HT1080 (cell line): Measurements from ENCODE around the gene HERPUD2. TPM values are rescaled to one million over a fixed set of nuclear protein-coding genes. Genes with fewer than 3 reads are reported as not detected.
"Not testable (repeated sequence)": the region's sequence is repeated elsewhere in the genome, so short reads cannot be mapped to it uniquely, and the experiment has no call there.

Experiments
- DNase-seq: peaks from one replicate; pipeline ENCODE4 v3.0.0-alpha.2; 2015; ENCODE audit warnings: low read depth
- total RNA-seq: library from RNA; depleted of rRNA; stranded (reverse); fragments of >200 nt; shearing (Covaris generic); gene quantifications from 2 replicates; pipeline ENCODE4 v1.2.3, GENCODE V29; 2014

The HERPUD2 gene
- total RNA-seq, 1 experiment from 2014 or later = 16.9 TPM

GRCh38 chr7:35681231-35682029 is 13.5 kb downstream of the HERPUD2 start:
- no peak for DNase-seq

- DNase-seq = no peak
Measured at GRCh38 chr7:35680403-35681013, 14.4 kb downstream of the HERPUD2 start.

- DNase-seq = no peak
Measured at GRCh38 chr7:35677582-35678356, 17.2 kb downstream of the HERPUD2 start.

- DNase-seq = no peak
Measured at GRCh38 chr7:35676211-35676610, 18.7 kb downstream of the HERPUD2 start.

- DNase-seq = no peak
Measured at GRCh38 chr7:35670856-35671569, 23.9 kb downstream of the HERPUD2 start.

- not testable (repeated sequence) for DNase-seq
Measured at GRCh38 chr7:35660411-35660810, 34.5 kb downstream of the HERPUD2 start.

- no peak for DNase-seq
Measured at GRCh38 chr7:35658606-35659201, 36.2 kb downstream of the HERPUD2 start.

GRCh38 chr7:35657125-35657524 is 37.8 kb downstream of the HERPUD2 start:
- DNase-seq = no peak

- not testable (repeated sequence) for DNase-seq
Measured at GRCh38 chr7:35654558-35654957, 40.4 kb downstream of the HERPUD2 start.

- peak; percentile 39 for DNase-seq
Measured at GRCh38 chr7:35652124-35652523, 42.8 kb downstream of the HERPUD2 start.

- no peak for DNase-seq
Measured at GRCh38 chr7:35650751-35651150, 44.2 kb downstream of the HERPUD2 start.

GRCh38 chr7:35649711-35650110 is 45.2 kb downstream of the HERPUD2 start:
- no peak for DNase-seq

- DNase-seq = no peak
Measured at GRCh38 chr7:35648367-35648766, 46.6 kb downstream of the HERPUD2 start.

GRCh38 chr7:35647171-35647574 is 47.8 kb downstream of the HERPUD2 start:
- DNase-seq = no peak

- no peak for DNase-seq
Measured at GRCh38 chr7:35646289-35647023, 48.5 kb downstream of the HERPUD2 start.

GRCh38 chr7:35645691-35646090 is 49.2 kb downstream of the HERPUD2 start:
- DNase-seq = no peak

- DNase-seq = peak; percentile 55
Measured at GRCh38 chr7:35630024-35630972, 64.6 kb downstream of the HERPUD2 start.

- DNase-seq = peak; percentile 48
Measured at GRCh38 chr7:35624299-35625186, 70.4 kb downstream of the HERPUD2 start.
